PC-9 (cell line): ENCODE data around the gene DHRS7B.
A peak's percentile ranks its signal among the peaks of the same experiment; 100 is the strongest.

Experiments used
- EZH2 ChIP-seq: fragments of 200-600 bp; sonication (generic); IDR thresholded peaks from 2 replicates; pipeline ENCODE4 v1.8.0; 2017; ENCODE audit warnings: antibody characterized with exemption, low read depth
- TF ChIP-seq, protein P1 (sequence below): fragments of 200-600 bp; sonication (generic); conservative IDR thresholded peaks from 2 replicates; pipeline ENCODE4 v1.6.1; 2017; ENCODE audit warnings: mixed run types, antibody characterized with exemption, mild to moderate bottlenecking, moderate library complexity

DNA sequence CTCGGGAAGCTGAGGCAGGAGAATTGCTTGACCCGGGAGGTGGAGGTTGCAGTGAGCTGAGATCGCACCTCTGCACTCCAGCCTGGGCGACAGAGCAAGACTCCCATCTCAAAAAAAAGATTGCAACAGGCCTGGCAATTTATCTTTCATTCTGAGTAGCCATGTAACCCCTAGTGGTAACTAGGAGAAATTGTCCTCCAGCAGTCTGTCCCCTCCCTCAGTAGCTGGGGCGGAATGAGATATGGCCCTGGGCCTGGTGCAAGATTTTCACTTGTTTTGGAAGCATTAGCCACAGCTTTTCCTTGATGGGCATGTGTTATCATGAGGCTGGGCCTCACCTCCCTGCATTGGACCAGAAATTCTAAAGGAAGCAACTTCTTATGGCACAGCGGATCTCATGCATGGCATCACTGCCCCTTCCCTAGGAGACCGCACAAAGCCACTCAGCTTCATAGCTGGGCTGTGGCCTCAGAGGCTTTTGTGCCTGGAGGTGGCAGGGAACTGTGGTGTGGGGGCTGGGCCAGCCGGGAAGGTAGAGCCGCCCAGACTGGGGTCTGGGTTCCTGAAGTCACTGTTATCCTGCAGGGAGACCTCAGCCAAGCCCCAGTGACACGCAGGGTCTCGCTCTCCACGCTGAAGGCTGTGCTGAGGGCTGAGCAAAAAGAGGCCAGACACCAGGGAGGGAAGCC is 113.1 kb downstream of the DHRS7B start:
- TF ChIP-seq, protein P1, sequence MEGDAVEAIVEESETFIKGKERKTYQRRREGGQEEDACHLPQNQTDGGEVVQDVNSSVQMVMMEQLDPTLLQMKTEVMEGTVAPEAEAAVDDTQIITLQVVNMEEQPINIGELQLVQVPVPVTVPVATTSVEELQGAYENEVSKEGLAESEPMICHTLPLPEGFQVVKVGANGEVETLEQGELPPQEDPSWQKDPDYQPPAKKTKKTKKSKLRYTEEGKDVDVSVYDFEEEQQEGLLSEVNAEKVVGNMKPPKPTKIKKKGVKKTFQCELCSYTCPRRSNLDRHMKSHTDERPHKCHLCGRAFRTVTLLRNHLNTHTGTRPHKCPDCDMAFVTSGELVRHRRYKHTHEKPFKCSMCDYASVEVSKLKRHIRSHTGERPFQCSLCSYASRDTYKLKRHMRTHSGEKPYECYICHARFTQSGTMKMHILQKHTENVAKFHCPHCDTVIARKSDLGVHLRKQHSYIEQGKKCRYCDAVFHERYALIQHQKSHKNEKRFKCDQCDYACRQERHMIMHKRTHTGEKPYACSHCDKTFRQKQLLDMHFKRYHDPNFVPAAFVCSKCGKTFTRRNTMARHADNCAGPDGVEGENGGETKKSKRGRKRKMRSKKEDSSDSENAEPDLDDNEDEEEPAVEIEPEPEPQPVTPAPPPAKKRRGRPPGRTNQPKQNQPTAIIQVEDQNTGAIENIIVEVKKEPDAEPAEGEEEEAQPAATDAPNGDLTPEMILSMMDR = peak; percentile 70
- TF ChIP-seq EZH2 = no peak
